SK-N-SH treated with all-trans-retinoic acid at 6 μM for 48 hours (cell line): ENCODE results near the gene NID1.

ENCODE experiments used
- ATAC-seq: fragments of 200-7000 bp; cut with Tn5 transposase; 3 replicates; pipeline ENCODE4 v1.9.1; 2020; ENCODE audit warnings: mild to moderate bottlenecking, moderate library complexity
- ARNTL ChIP-seq: fragments of 450-650 bp; formaldehyde crosslinking; IDR thresholded peaks from 2 replicates; pipeline ENCODE4 v1.5.0; 2020; ENCODE audit warnings: low read depth, mild to moderate bottlenecking, moderate library complexity, borderline replicate concordance
- BACH2 ChIP-seq: fragments of 250-450 bp; sonication (Bioruptor Pico); IDR thresholded peaks from 2 replicates; pipeline ENCODE4 v1.9.0; 2021; ENCODE audit warnings: mild to moderate bottlenecking, borderline replicate concordance
- CSDC2 ChIP-seq: fragments of 250-450 bp; sonication (Bioruptor Pico); IDR thresholded peaks from 2 replicates; pipeline ENCODE4 v1.5.0; 2020; ENCODE audit warnings: mild to moderate bottlenecking, moderate library complexity
- ESRRG ChIP-seq: fragments of 250-450 bp; sonication (Bioruptor Pico); IDR thresholded peaks from 2 replicates; pipeline ENCODE4 v1.6.1; 2021; ENCODE audit warnings: mild to moderate bottlenecking
- ISL1 ChIP-seq: fragments of 250-450 bp; sonication (Bioruptor Pico); IDR thresholded peaks from 2 replicates; pipeline ENCODE4 v2.1.2; 2022; ENCODE audit warnings: mild to moderate bottlenecking, moderate library complexity
- OSR1 ChIP-seq: fragments of 250-450 bp; sonication (Bioruptor Pico); IDR thresholded peaks from 2 replicates; pipeline ENCODE4 v1.8.0; 2022; ENCODE audit warnings: moderate library complexity, mild to moderate bottlenecking, inconsistent platforms
- PPARA ChIP-seq: fragments of 250-450 bp; sonication (Bioruptor Pico); IDR thresholded peaks from 2 replicates; pipeline ENCODE4 v1.5.0; 2020; ENCODE audit warnings: mild to moderate bottlenecking, borderline replicate concordance
- RARB ChIP-seq: fragments of 250-450 bp; sonication (Bioruptor Pico); IDR thresholded peaks from 2 replicates; pipeline ENCODE4 v1.8.0; 2021; ENCODE audit warnings: mild to moderate bottlenecking, moderate library complexity
- SNAI2 ChIP-seq: fragments of 250-450 bp; sonication (Bioruptor Pico); IDR thresholded peaks from 2 replicates; pipeline ENCODE4 v1.5.0; 2020; ENCODE audit warnings: mild to moderate bottlenecking, moderate library complexity
- TCF4 ChIP-seq: fragments of 250-450 bp; sonication (Bioruptor Pico); IDR thresholded peaks from 2 replicates; pipeline ENCODE4 v1.8.0; 2021; ENCODE audit warnings: mild to moderate bottlenecking, moderate library complexity, borderline replicate concordance
- TOX ChIP-seq: fragments of 250-450 bp; sonication (Bioruptor Pico); IDR thresholded peaks from 2 replicates; pipeline ENCODE4 v1.8.0; 2021; ENCODE audit warnings: mild to moderate bottlenecking, moderate library complexity, borderline replicate concordance
- ZC3H10 ChIP-seq: fragments of 250-450 bp; sonication (Bioruptor Pico); IDR thresholded peaks from 2 replicates; pipeline ENCODE4 v1.5.1; 2021; ENCODE audit warnings: mild to moderate bottlenecking, moderate library complexity
- ZFP3 ChIP-seq: fragments of 250-450 bp; sonication (Bioruptor Pico); IDR thresholded peaks from 2 replicates; pipeline ENCODE4 v1.5.0; 2020; ENCODE audit warnings: mild to moderate bottlenecking, moderate library complexity
- ZFP30 ChIP-seq: fragments of 450-650 bp; formaldehyde crosslinking; IDR thresholded peaks from 2 replicates; pipeline ENCODE4 v1.5.0; 2022; ENCODE audit warnings: mild to moderate bottlenecking, moderate library complexity
- ZNF565 ChIP-seq: fragments of 450-650 bp; formaldehyde crosslinking; conservative IDR thresholded peaks from 2 replicates; pipeline ENCODE4 v1.5.0; 2020; ENCODE audit warnings: low read depth, mild to moderate bottlenecking, moderate library complexity
- TF ChIP-seq, protein P1 (sequence below): fragments of 250-450 bp; sonication (Bioruptor Pico); IDR thresholded peaks from 2 replicates; pipeline ENCODE4 v1.5.1; 2020; ENCODE audit warnings: low read depth, mild to moderate bottlenecking, moderate library complexity
- TF ChIP-seq, protein P2 (sequence below): fragments of 250-450 bp; sonication (Bioruptor Pico); IDR thresholded peaks from 2 replicates; pipeline ENCODE4 v1.8.0; 2020; ENCODE audit warnings: mild to moderate bottlenecking, moderate library complexity, borderline replicate concordance
- TF ChIP-seq, protein P3 (sequence below): fragments of 250-450 bp; sonication (Bioruptor Pico); IDR thresholded peaks from 2 replicates; pipeline ENCODE4 v1.5.0; 2020; ENCODE audit warnings: mild to moderate bottlenecking, moderate library complexity

NID1 gene

GRCh38 chr1:235943581-235944114 lies 121.2 kb downstream of the NID1 start:
- ATAC-seq, result peak; percentile 89
- TF ChIP-seq ZFP3 (no peak), ZC3H10 (CRISPR knock-in tag) (peak; percentile 52; the same call in 1 of the 2 replicates)
- TF ChIP-seq, all 23 proteins: peak for 1

- TF ChIP-seq, protein P1, sequence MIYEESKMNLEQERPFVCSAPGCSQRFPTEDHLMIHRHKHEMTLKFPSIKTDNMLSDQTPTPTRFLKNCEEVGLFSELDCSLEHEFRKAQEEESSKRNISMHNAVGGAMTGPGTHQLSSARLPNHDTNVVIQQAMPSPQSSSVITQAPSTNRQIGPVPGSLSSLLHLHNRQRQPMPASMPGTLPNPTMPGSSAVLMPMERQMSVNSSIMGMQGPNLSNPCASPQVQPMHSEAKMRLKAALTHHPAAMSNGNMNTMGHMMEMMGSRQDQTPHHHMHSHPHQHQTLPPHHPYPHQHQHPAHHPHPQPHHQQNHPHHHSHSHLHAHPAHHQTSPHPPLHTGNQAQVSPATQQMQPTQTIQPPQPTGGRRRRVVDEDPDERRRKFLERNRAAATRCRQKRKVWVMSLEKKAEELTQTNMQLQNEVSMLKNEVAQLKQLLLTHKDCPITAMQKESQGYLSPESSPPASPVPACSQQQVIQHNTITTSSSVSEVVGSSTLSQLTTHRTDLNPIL, result no peak
- TF ChIP-seq TOX (no peak), ZC3H10 (CRISPR knock-in tag) (no peak), ZFP30 (no peak)
- ATAC-seq, result peak; percentile 7; the same call in 2 of the 3 replicates
Observed at GRCh38 chr1:235942979-235943575, 121.8 kb downstream of the NID1 start.

DNA sequence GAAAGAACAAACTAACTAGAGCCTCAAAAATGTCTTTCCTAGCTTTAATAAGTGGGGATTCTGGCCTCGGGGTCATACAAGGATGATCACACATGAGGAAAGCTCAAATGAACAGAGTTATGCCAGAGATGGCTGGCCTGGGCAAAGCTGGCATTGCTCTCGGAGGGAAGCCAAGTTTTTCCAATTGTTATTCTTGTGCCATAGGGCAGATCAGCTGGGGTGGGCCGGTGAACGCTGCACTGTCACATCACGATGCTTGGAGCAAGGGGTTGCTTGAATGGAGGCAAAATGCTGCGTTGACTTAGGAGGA lies 122.3 kb downstream of the NID1 start:
- TF ChIP-seq, protein P2, sequence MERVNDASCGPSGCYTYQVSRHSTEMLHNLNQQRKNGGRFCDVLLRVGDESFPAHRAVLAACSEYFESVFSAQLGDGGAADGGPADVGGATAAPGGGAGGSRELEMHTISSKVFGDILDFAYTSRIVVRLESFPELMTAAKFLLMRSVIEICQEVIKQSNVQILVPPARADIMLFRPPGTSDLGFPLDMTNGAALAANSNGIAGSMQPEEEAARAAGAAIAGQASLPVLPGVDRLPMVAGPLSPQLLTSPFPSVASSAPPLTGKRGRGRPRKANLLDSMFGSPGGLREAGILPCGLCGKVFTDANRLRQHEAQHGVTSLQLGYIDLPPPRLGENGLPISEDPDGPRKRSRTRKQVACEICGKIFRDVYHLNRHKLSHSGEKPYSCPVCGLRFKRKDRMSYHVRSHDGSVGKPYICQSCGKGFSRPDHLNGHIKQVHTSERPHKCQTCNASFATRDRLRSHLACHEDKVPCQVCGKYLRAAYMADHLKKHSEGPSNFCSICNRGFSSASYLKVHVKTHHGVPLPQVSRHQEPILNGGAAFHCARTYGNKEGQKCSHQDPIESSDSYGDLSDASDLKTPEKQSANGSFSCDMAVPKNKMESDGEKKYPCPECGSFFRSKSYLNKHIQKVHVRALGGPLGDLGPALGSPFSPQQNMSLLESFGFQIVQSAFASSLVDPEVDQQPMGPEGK (CRISPR knock-in tag), result no peak
- TF ChIP-seq TOX (no peak), OSR1 (CRISPR knock-in tag) (no peak), PPARA (no peak), ARNTL (no peak), ESRRG (CRISPR knock-in tag) (no peak), BACH2 (CRISPR knock-in tag) (no peak), ZC3H10 (CRISPR knock-in tag) (no peak), ZNF565 (no peak), ISL1 (no peak)
- no peak for ATAC-seq

- no peak for ATAC-seq
Observed at GRCh38 chr1:235941876-235942624, 122.8 kb downstream of the NID1 start.

DNA sequence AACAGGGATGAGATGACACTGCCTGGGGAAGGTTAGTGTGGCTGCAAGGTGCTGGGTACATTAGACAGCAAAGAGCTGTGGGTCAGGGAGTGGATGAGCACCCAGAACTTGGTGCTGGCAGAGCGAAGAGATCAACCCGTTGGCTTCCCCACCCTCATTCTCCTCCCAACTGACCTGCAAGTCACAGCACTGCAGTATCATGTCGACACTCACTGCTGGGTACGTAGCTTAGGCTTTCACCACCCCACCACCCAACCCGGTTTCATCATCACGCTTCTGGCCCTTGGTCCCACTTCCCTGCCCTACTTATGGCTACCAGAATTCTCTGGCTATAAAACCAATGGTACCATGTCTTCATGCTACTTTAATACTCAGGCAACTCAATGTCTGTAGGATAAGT lies 124.6 kb downstream of the NID1 start:
- ATAC-seq, result no peak
- TF ChIP-seq CSDC2 (CRISPR knock-in tag) (no peak), ZFP3 (no peak), RARB (CRISPR knock-in tag) (no peak), OSR1 (CRISPR knock-in tag) (no peak), SNAI2 (CRISPR knock-in tag) (no peak), TCF4 (CRISPR knock-in tag) (no peak), ZC3H10 (CRISPR knock-in tag) (no peak), BACH2 (CRISPR knock-in tag) (no peak), ZFP30 (no peak), TOX (no peak), ISL1 (no peak), ARNTL (no peak), ZNF565 (no peak)
- TF ChIP-seq, protein P1, result no peak
- TF ChIP-seq, protein P2 (CRISPR knock-in tag), result no peak

More at GRCh38 chr1:235941876-235942624, 122.8 kb downstream of the NID1 start:
- TF ChIP-seq ZC3H10 (CRISPR knock-in tag) (no peak), PPARA (no peak), ISL1 (no peak)
- TF ChIP-seq, protein P3, sequence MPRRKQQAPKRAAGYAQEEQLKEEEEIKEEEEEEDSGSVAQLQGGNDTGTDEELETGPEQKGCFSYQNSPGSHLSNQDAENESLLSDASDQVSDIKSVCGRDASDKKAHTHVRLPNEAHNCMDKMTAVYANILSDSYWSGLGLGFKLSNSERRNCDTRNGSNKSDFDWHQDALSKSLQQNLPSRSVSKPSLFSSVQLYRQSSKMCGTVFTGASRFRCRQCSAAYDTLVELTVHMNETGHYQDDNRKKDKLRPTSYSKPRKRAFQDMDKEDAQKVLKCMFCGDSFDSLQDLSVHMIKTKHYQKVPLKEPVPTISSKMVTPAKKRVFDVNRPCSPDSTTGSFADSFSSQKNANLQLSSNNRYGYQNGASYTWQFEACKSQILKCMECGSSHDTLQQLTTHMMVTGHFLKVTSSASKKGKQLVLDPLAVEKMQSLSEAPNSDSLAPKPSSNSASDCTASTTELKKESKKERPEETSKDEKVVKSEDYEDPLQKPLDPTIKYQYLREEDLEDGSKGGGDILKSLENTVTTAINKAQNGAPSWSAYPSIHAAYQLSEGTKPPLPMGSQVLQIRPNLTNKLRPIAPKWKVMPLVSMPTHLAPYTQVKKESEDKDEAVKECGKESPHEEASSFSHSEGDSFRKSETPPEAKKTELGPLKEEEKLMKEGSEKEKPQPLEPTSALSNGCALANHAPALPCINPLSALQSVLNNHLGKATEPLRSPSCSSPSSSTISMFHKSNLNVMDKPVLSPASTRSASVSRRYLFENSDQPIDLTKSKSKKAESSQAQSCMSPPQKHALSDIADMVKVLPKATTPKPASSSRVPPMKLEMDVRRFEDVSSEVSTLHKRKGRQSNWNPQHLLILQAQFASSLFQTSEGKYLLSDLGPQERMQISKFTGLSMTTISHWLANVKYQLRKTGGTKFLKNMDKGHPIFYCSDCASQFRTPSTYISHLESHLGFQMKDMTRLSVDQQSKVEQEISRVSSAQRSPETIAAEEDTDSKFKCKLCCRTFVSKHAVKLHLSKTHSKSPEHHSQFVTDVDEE (CRISPR knock-in tag), result no peak
